ENCODE measurements around the gene LEMD1.
A peak's percentile ranks its signal among the peaks of the same experiment; 100 is the strongest.

The LEMD1 gene

DNA sequence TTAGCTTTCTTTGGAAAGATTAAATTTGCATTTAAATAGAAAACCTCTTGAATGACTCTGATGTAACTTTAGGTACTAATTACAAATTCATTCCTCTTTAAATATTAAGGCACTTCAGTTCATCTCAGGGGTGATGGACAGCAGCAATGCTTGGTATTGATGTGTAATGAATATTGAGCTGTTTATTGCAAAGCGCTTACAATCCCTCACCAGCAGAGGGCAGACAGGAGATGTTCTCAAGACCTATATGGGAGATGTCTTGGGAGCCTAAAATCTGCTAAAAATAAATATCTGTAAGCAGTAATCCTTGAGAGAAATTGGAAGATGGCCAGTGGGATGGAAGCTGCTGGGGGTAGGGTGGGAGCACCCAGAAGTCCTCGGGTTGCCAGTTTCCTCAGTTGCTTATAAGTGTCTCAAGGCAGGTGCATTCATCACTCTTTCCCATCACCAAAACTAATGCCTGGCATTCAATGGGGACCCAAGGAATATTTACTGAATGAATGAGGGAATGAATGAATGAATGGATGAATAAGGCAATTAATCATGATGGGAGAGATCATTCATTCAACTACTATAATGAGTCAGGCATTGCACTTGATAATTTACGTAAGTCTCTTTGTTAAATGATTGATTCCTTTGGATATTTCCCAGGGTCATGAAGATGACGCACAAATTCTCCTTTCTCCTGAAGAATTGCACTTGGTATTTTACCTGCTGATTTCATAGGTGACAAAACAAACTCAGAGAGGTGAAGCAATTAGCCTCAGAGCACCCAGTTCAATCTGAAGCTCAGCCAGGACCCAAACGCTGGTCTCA is 67.4 kb downstream of the LEMD1 start:
- DNase-seq (ENCODE audit: low read depth, low spot score), result peak; percentile 27

GRCh38 chr1:205353612-205354011 is 68.2 kb downstream of the LEMD1 start:
- DNase-seq (ENCODE audit: low read depth, low spot score), result no peak

GRCh38 chr1:205353191-205353590 is 68.7 kb downstream of the LEMD1 start:
- DNase-seq (ENCODE audit: low read depth, low spot score), result no peak

GRCh38 chr1:205351984-205352713 is 69.7 kb downstream of the LEMD1 start:
- no peak for DNase-seq (ENCODE audit: low read depth, low spot score)

- no peak for DNase-seq (ENCODE audit: low read depth, low spot score)
Observed at GRCh38 chr1:205350691-205351141, 71.1 kb downstream of the LEMD1 start.

DNA sequence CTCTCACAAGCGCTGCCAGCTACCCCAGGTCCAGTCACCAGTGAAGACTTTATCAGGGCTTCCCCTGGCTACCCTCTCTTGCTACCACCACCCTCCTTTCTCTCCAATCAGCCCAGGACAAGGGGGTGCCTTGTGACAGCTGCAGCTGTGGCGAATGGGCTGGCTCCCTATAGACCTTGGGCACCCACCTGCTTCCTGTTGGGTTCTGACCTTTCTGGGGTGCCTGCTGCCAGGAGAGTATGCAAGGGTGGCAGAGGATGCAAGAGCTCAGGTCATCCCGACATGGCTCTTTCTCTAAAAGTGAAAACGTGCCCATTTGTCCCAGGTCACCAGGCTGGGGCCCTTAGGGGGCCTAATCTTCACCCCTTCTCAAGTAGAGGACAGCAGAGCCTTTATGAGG is 71.7 kb downstream of the LEMD1 start:
- no peak for DNase-seq (ENCODE audit: low read depth, low spot score)

GRCh38 chr1:205348554-205349487 is 73.0 kb downstream of the LEMD1 start:
- no peak for DNase-seq (ENCODE audit: low read depth, low spot score)

- DNase-seq (ENCODE audit: low read depth, low spot score), result no peak
Observed at GRCh38 chr1:205346956-205347574, 74.8 kb downstream of the LEMD1 start.

DNA sequence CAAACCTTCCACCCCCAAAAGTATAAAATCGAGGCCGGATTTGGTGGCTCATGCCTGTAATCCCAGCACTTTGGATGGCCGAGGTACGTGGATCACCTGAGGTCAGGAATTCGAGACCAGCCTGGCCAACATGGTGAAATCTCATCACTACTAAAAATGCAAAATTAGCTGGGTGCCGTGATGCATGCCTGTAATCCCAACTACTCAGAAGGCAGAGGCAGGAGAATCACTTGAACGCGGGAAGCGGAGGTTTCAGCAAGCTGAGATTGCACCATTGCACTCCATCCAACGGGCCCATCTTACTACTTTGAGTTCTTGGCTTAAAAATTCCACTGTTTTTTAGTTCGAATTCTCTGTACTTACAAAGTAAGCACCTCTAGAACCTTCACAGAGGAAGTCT is 76.1 kb downstream of the LEMD1 start:
- DNase-seq (ENCODE audit: low read depth, low spot score), result no peak

DNA sequence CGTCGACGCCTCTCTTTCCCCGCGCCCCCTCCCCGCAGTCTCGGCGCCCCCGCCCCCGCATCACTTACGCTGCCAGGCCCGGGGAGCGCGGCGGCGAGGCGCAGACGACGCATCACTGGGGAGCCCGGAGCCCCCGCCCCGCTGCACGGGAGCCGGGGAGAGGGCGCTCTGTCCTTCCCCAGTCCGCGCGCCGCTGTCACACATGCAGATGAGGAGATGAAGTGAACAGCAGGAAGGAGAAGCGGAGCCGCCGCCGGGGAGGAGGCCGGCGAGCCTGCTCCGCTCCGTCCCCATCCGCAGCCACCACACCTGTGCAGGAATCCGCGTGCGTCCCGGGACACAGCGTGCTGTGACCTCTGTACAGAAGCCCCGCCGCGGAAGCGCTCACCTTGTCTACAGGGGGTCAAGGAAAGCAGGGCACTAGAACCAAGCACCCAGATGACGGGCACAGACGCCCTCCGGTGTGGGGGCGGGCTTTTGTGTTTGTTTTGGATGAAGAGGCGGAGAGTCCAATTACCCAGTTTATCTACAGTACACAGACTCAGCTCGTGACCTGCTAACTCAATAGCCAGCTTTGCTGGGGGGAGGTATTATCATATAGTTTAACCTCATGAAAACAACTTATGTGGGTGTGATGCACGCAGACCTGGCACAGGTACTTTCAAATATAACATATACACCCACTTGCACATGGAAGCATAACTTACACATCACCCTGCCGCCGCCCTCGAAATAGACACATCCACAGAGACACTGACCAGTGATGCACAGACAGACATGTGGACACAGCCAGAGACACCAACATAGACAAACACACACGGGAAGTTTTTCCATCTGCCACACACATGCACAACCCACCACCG is 77.6 kb downstream of the LEMD1 start:
- no peak for DNase-seq (ENCODE audit: low read depth, low spot score)

DNA sequence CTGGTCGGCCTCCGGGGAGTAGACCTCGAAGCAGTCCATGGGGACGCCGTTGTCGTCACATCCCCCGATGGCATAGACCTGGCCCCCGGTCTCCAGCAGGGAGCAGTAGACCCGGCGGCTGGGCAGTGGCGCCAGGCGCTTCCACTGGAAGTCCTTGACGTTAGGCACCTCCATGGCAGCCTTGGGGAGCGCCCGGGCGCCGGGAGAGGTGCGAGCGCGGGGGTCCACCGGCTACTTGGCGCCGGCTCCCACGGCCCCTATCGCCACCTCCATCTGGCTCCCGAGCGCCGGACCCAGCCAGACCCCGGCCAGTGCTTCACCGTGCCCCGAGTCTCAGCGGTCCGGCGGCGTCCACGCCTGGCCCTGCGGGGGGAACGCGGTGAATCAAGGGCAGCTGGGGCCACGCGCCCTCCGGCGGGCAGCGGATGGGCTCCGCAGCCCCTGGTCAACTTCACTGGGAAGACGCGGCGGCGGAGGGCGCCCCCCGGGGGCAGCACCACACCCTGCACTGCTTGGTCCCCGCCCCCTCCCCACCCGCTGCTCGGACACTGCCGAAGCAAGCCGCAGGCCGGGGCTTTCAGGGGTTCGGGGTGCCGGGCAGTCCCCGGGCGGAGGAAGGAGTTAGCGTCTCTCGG is 78.3 kb downstream of the LEMD1 start:
- DNase-seq (ENCODE audit: low read depth, low spot score), result no peak

DNA sequence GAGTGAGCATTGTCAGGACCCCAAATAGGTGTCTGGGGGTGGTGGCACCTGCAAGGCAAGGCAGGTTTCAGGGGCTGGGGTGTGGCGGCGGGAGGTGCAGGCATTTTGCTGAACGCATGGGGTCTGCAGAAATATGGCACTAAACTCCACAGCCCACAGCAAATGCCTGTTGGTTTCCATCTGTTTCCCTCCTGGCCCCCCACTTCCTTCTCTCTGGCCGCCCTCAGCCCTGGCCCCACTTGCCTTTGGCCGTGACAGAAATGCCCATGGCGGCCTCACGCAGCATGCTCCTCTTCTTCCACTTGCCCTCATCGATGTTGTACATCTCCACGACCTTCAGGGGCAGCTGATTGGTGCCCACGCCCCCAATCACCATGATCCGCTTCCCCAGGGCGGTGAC is 78.9 kb downstream of the LEMD1 start:
- no peak for DNase-seq (ENCODE audit: low read depth, low spot score)

GRCh38 chr1:205340676-205341075 is 81.2 kb downstream of the LEMD1 start:
- DNase-seq (ENCODE audit: low read depth, low spot score), result no peak

GRCh38 chr1:205339717-205340116 is 82.1 kb downstream of the LEMD1 start:
- no peak for DNase-seq (ENCODE audit: low read depth, low spot score)

DNA sequence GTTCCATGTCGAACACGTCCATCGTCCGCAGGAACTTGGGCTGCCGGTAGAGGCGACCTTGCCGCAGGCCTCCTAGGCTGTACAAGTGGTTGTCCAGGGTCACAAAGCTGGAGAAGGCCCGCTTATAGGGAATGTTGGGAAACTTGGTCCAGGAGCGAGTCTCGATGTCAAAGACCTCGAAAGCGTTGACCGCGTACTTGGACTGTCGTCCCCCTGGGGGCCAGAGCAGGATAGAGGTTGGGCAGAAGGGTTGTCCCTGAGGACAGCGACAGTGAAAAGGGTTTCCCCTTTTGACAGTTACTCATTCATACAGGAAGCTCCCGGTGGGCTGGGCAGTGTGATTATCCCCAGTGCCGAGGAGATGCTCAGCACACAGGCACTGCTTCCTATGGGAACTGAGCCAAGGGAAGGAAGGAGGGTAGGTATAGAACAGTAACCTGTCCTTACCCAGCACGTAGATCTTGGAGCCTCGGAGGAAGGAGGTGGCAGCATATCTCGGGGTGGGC is 82.6 kb downstream of the LEMD1 start:
- DNase-seq (ENCODE audit: low read depth, low spot score), result no peak

DNA sequence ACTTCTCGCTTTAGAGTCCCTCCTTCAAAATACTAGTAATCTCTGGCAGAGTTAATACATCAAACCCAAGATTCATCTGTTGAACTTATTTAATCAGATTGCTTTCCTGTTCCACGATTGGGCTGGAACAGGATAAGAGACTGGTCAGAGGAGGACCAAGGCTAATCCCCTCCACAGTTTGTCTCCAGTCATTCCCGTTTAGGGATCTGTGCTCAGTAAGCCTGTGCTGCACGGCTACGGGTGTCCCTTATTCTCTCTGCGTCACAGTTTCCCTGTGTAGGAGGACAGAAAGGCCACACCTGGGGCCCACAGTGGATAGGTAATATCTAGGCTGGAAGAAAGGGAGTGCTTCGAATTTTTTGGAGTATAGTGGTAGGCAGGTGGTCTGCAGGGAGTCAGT is 83.8 kb downstream of the LEMD1 start:
- no peak for DNase-seq (ENCODE audit: low read depth, low spot score)

GRCh38 chr1:205337481-205337880 is 84.4 kb downstream of the LEMD1 start:
- no peak for DNase-seq (ENCODE audit: low read depth, low spot score)

GRCh38 chr1:205335692-205336091 is 86.2 kb downstream of the LEMD1 start:
- peak; percentile 51 for DNase-seq (ENCODE audit: low read depth, low spot score)

DNA sequence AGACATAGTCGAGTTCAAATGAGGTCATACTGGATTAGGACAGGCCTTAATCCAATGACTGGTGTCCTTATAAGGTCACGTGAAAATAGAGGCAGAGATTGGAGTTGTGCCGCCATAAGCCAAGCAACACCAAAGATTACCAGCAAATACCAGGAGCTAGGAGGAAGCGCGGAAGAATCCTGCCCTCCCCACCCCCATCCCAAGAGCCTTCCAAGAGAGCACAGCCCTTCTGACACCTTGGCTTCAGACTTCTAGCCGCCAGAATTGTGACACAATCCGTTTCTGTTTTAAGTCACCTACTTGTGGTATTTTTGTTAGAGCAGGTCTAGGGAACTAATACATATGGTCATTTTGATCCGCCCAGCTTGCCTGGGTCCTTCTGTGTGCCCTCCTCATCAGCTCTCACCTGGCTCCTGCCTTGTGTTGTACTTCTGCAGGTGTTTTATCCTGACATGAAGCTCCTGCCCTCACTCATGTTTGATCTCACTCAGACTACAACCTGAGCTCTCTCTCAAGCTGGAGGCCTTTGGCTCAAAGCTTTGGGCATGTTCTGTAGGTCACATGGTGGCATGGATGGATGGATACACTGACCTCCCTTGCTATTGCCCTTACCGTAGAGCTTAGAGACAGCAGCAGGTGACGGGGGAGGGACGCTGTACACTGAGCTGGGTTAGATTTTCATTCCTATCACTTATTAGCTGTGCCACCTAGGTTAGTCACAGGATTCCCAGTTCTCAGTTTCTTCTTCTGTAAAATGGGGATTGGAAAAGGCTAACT is 89.7 kb downstream of the LEMD1 start:
- no peak for DNase-seq (ENCODE audit: low read depth, low spot score)
